GM18526 (cell line): Measurements from ENCODE around the gene SOX21.

Source experiments
- POLR2A ChIP-seq: IDR thresholded peaks from 3 replicates; pipeline ENCODE4 v1.6.1; 2011; ENCODE audit not compliant: insufficient read length; ENCODE audit errors: extremely low read depth

SOX21 gene

GRCh38 chr13:94666065-94666464 lies 46.3 kb downstream of the SOX21 start:
- no peak for TF ChIP-seq POLR2A

- no peak for TF ChIP-seq POLR2A
Measured at GRCh38 chr13:94664889-94665288, 47.5 kb downstream of the SOX21 start.

GRCh38 chr13:94662274-94662945 lies 49.9 kb downstream of the SOX21 start:
- no peak for TF ChIP-seq POLR2A

- no peak for TF ChIP-seq POLR2A
Measured at GRCh38 chr13:94661406-94661805, 50.9 kb downstream of the SOX21 start.

- no peak for TF ChIP-seq POLR2A
Measured at GRCh38 chr13:94660695-94661326, 51.5 kb downstream of the SOX21 start.
